Activated CD4-positive, alpha-beta T cell treated with anti-CD3 and anti-CD28 coated beads for 4 hours (primary cell): ENCODE results near the gene BRSK1.

Source experiments
- DNase-seq, 2 donors: peaks; one replicate each; pipeline ENCODE4 v3.0.0-alpha.2; 2020

The BRSK1 gene

DNA sequence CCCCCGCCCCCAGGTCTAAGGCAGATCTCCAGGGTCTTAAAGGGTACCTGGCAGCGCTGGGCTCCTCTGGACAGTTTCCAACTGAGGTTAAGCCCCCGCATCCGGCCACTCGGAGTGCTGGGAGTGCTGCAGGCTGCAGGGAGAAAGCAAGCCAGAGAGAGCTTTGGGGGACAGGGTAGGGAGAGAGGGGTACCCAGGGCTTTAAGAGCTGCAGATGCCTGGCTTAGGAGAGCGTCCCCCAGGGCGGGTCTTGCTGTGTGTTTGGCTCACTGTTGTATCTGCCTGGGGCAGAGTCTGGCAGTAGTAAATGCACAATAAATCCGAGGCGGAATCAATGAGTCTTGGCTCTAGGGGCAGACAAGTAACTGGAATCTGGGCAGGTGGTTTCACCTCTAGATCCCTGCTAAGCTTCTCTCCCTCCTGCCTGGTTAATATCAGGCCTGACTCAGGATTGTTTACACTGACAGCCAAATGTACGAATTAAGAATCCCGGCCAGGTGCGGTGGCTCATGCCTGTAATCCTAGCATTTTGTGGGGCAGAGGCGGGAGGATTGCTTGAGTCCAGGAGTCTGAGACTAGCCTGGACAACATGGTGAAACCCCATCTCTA, 71.5 kb downstream of the BRSK1 start:
- DNase-seq: no peak

DNA sequence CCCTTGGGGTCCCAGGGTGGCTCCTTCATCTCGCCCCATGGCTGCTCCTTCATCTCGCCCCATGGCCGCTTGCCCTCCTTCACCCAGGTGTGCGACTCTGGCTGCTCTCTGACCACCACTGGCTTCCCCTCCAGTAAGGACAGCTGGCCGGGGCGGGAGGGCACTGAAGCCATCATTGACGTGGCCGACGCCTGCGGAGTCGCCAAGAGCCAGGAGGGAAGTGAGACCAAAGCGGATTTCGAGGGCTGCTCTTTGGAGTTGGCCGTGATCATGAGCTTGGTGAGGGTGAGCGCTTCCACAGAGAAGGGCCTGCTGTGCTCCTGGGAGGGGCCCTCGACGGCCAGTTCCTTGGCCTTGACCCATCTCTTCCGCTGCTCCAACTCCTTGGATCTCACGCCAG, 74.7 kb downstream of the BRSK1 start:
- DNase-seq: no peak

DNA sequence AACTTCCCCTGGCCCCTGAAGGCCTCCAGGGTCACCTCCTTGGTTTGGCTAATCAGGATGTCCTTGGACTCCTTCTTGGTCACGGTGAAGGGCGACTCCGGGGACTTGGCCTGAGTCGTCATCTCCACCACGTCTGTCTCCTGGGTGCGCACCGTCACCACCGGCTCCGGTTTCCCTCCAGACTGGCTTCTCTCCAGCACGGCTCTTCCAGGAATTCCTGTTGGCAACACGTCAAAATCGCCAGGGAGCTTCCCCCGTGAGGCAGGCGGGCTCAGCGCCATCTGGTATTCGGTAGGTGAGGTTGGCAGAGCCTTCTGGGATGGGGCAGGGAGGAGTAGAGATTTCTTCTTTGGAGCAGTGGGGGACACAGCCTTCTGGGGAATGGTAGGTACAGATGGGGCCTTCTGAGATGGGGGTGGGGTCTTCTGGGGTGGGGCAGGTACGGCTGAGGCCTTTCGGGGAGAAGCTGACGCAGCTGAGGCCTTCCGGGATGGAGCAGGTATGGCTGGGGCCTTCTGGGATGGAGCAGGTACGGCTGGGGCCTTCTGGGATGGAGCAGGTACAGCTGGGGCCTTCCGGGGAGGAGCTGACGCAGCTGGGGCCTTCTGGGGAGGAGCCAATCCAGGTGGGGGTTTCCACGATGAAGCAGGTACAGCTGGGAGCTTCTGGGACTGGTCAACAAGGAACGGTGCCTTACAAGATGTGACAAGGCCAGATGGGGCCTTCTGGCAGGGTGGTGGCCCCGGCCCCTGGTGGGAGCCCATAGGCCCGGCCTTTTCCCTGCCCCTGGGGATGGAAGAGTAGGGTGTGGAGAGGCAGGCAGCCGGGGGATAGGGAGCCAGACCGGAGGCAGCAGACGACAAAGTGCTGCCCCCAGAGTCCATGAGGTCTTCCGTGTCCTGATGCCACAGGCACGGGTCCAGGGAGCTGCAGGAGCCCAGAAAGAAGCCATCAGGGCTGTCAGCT, 75.4 kb downstream of the BRSK1 start:
- no peak for DNase-seq

GRCh38 chr19:55360902-55361301, 77.1 kb downstream of the BRSK1 start:
- no peak for DNase-seq
